Measurements from ENCODE around the gene PRKCZ.

The PRKCZ gene

DNA sequence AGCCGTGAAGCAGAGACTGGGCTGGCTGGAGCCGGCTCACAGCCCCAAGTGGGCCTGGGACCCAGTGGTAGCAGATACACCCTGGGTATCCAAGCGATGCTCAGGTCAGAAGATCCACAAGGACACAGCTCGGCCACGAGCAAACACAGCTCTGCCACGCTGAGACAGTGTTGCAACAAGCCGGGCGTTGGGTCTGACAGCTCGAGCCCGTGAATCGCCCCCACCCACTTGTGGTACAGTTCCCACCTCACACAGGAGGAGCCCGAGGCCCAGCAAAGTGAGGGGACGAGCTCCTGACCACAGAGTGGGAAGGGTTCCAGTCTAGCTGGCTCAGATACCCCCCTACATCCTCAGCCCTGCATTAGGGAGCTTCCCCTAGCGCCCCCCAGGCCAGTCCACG, 8.9 kb upstream of the PRKCZ start:
- Histone ChIP-seq H3K79me2 (ENCODE audit: control insufficient read depth, insufficient read depth, low read length) (no peaks in the 10 kb centered on the region), H3K9ac (ENCODE audit: low read length) (no peak overlapping the region), H2AK5ac (ENCODE audit: low read length) (no peak overlapping the region), H3K79me1 (ENCODE audit: low read length) (no peaks in the 10 kb centered on the region), H3K4me2 (ENCODE audit: low read length) (no peak overlapping the region), H3K23ac (ENCODE audit: low read length) (no peak overlapping the region), H3K18ac (ENCODE audit: low read length) (no peak overlapping the region), H3K27me3 (ENCODE audit: insufficient read depth, low read length, poor library complexity) (no peaks in the 10 kb centered on the region), H3K4me3 (ENCODE audit: low read length) (no peak overlapping the region), H2BK5ac (ENCODE audit: low read length) (no peak overlapping the region), H3K36me3 (ENCODE audit: control insufficient read depth, insufficient read depth, low read length) (no peaks in the 10 kb centered on the region), H2BK120ac (ENCODE audit: low read depth, low read length) (no peak overlapping the region), H4K5ac (ENCODE audit: low read length) (no peak overlapping the region), H3K56ac (ENCODE audit: low read length) (no peak overlapping the region), H4K8ac (ENCODE audit: low read depth, low read length) (no peak overlapping the region), H3K4ac (ENCODE audit: low read depth, low read length) (no peak overlapping the region), H3K27ac (ENCODE audit: low read depth, low read length) (no peak overlapping the region), H2BK15ac (replicated peaks; ENCODE audit: low read depth) (no peak overlapping the region), H3K4me1 (ENCODE audit: control insufficient read depth, low read depth, low read length) (no peaks in the 10 kb centered on the region)
- DNase-seq: no peak
- WGBS (ENCODE audit: extremely low coverage, insufficient coverage, low lambda C conversion rate): no CpG with 5 or more reads among the region's 15 CpGs

DNA sequence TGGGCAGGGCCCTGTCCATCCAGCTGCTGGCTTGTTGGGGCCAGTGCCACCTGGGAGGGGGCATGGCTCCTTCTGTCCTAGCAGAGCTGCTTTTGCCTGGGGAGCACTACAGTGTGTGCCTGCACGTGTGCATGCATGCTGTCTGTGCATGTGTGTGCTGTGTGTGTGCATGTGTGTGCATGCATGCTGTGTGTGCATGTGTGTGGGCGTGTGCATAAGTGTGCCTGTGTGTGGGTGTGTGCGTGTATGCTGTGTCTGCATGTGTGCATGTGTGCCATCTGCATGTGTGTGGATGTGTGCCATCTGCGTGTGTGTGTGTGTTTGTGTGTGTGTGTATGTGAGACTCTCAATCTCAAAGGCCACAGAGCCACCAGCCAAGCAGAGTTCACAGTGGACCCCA, 8.3 kb upstream of the PRKCZ start:
- Histone ChIP-seq H3K56ac (ENCODE audit: low read length) (no peak overlapping the region), H2BK15ac (replicated peaks; ENCODE audit: low read depth) (no peak overlapping the region), H3K18ac (ENCODE audit: low read length) (no peak overlapping the region), H2AK5ac (ENCODE audit: low read length) (no peak overlapping the region), H3K4ac (ENCODE audit: low read depth, low read length) (no peak overlapping the region), H3K36me3 (ENCODE audit: control insufficient read depth, insufficient read depth, low read length) (no peaks in the 10 kb centered on the region), H2BK5ac (ENCODE audit: low read length) (no peak overlapping the region), H3K79me2 (ENCODE audit: control insufficient read depth, insufficient read depth, low read length) (no peaks in the 10 kb centered on the region), H3K27ac (ENCODE audit: low read depth, low read length) (no peak overlapping the region), H4K8ac (ENCODE audit: low read depth, low read length) (no peak overlapping the region), H3K9ac (ENCODE audit: low read length) (no peak overlapping the region), H2BK120ac (ENCODE audit: low read depth, low read length) (no peak overlapping the region), H4K5ac (ENCODE audit: low read length) (no peak overlapping the region), H3K79me1 (ENCODE audit: low read length) (no peaks in the 10 kb centered on the region), H3K23ac (ENCODE audit: low read length) (no peak overlapping the region), H3K27me3 (ENCODE audit: insufficient read depth, low read length, poor library complexity) (no peaks in the 10 kb centered on the region), H3K4me2 (ENCODE audit: low read length) (no peak overlapping the region), H3K4me3 (ENCODE audit: low read length) (no peak overlapping the region), H3K4me1 (ENCODE audit: control insufficient read depth, low read depth, low read length) (no peaks in the 10 kb centered on the region)
- no CpG with 5 or more reads among the region's 4 CpGs for WGBS (ENCODE audit: extremely low coverage, insufficient coverage, low lambda C conversion rate)
- DNase-seq: no peak

DNA sequence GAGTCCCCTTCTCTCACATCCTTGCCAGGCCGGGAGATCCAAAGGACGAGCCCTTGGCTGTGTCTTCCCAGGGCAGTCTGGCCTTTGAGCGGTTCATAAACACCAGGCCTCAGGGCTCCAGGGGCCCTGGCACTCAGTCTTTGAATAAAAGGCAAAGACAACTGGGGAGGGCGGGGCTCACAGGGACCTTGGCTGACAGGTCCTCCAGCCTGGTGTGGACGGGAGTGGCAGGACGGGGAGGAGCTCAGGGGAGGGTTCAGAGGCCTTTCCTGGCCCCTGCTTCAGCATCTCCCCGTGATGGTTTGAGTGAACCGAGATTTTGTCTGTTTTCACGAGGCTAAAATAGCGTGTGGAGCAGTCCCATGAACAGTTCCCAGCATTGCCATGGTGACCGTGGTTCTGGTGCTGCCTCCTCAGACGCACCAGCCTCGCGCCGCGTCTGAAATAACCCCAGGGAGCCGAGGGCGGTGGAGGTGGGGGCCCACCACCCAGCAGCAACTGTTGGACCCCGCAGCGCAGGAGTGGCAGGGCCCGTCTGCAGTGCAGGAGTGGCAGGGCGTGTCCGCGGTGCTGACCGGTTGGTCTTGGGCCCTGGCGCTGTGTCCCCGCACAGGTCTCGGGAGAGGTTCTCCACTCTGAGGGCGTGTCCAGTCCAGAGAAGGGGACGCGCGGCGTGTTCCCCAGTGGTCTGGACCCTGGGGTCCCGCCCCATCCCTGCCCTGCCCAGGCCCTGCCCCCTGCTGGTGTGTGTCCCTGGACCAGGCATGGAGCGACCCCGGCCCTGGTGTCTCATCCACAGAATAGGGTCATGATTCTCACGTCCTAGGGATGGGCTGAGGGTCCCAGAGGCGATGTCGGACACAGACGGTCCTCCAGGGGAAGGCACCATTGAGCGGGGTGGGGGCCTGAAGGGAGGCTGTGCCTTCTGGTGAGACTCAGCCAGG, 7.1 kb upstream of the PRKCZ start:
- Histone ChIP-seq H2AK5ac (ENCODE audit: low read length) (no peak overlapping the region), H3K36me3 (ENCODE audit: control insufficient read depth, insufficient read depth, low read length) (no peaks in the 10 kb centered on the region), H3K23ac (ENCODE audit: low read length) (no peak overlapping the region), H4K5ac (ENCODE audit: low read length) (no peak overlapping the region), H3K4me3 (ENCODE audit: low read length) (no peak overlapping the region), H3K18ac (ENCODE audit: low read length) (no peak overlapping the region), H3K4ac (ENCODE audit: low read depth, low read length) (no peak overlapping the region), H3K79me1 (ENCODE audit: low read length) (no peaks in the 10 kb centered on the region), H3K27ac (ENCODE audit: low read depth, low read length) (no peak overlapping the region), H3K4me1 (ENCODE audit: control insufficient read depth, low read depth, low read length) (no peaks in the 10 kb centered on the region), H3K79me2 (ENCODE audit: control insufficient read depth, insufficient read depth, low read length) (no peaks in the 10 kb centered on the region), H3K27me3 (ENCODE audit: insufficient read depth, low read length, poor library complexity) (no peaks in the 10 kb centered on the region), H2BK5ac (ENCODE audit: low read length) (no peak overlapping the region), H3K4me2 (ENCODE audit: low read length) (no peak overlapping the region), H2BK15ac (replicated peaks; ENCODE audit: low read depth) (no peak overlapping the region), H3K9ac (ENCODE audit: low read length) (no peak overlapping the region), H3K56ac (ENCODE audit: low read length) (no peak overlapping the region), H4K8ac (ENCODE audit: low read depth, low read length) (no peak overlapping the region), H2BK120ac (ENCODE audit: low read depth, low read length) (no peak overlapping the region)
- no peak for DNase-seq
- no CpG with 5 or more reads among the region's 41 CpGs for WGBS (ENCODE audit: extremely low coverage, insufficient coverage, low lambda C conversion rate)

DNA sequence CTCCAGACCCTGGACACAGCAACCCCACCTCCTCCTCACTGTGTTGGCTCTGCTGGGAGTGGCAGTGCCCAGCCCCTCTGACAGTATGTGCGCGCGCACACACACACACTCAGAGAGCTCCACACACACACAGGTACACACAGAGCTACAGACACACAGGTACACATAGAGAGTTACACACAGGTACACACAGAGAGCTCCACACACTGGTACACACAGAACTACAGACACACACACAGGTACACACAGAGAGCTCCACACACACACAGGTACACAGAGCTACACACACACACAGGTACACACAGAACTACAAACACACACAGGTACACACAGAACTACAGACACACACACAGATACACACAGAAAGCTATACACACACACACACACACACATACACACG, 6.3 kb upstream of the PRKCZ start:
- Histone ChIP-seq H3K79me2 (ENCODE audit: control insufficient read depth, insufficient read depth, low read length) (no peaks in the 10 kb centered on the region), H2BK15ac (replicated peaks; ENCODE audit: low read depth) (no peak overlapping the region), H2AK5ac (ENCODE audit: low read length) (peak overlapping the region; percentile 30), H3K4me3 (ENCODE audit: low read length) (no peak overlapping the region), H3K4me1 (ENCODE audit: control insufficient read depth, low read depth, low read length) (no peaks in the 10 kb centered on the region), H3K23ac (ENCODE audit: low read length) (no peak overlapping the region), H3K36me3 (ENCODE audit: control insufficient read depth, insufficient read depth, low read length) (no peaks in the 10 kb centered on the region), H3K4me2 (ENCODE audit: low read length) (no peak overlapping the region), H3K27ac (ENCODE audit: low read depth, low read length) (no peak overlapping the region), H3K18ac (ENCODE audit: low read length) (no peak overlapping the region), H3K56ac (ENCODE audit: low read length) (no peak overlapping the region), H3K79me1 (ENCODE audit: low read length) (no peaks in the 10 kb centered on the region), H4K5ac (ENCODE audit: low read length) (no peak overlapping the region), H3K9ac (ENCODE audit: low read length) (no peak overlapping the region), H2BK120ac (ENCODE audit: low read depth, low read length) (no peak overlapping the region), H3K27me3 (ENCODE audit: insufficient read depth, low read length, poor library complexity) (no peaks in the 10 kb centered on the region), H3K4ac (ENCODE audit: low read depth, low read length) (no peak overlapping the region), H4K8ac (ENCODE audit: low read depth, low read length) (no peak overlapping the region), H2BK5ac (ENCODE audit: low read length) (no peak overlapping the region)
- WGBS (ENCODE audit: extremely low coverage, insufficient coverage, low lambda C conversion rate): no CpG with 5 or more reads among the region's 4 CpGs
- no peak for DNase-seq

DNA sequence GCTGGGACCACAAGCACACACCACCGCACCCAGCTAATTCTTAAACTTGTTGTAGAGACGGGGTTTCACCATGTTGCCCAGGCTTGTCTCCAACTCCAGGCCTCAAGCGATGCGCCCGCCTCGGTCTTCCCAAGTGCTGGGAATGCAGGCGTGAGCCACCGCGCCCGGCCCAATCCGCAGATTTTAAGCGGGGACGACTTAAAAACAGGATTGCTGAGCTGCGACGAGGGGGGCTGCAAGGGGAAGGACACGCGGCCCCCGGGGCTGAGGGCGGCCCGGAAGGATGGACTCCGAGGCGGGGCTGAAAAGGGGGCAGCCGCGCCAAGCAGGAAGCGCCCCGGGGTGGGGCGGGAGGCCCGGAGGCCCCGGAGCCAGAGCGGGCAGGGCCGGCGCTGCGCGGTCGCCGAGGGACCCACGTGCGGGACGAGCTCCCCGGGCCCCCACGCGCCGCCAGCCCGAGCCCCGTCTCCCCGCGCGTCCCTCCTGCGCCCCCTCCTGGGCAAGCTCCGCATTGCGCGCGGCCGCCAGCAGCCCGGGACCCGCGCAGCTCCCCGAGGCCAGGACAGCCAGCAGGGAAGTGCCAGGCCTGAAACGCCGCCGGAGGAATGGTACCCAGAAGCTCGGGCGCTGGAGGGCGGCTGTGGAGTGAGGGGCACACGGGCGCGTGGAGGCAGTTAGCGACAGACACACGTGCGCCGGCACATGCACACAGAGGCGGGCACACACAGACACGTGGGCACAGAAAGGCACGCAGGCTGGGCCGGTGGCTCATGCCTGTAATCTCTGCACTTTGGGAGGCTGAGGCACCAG, 5.5 kb upstream of the PRKCZ start:
- Histone ChIP-seq H2AK5ac (ENCODE audit: low read length) (no peak overlapping the region), H3K56ac (ENCODE audit: low read length) (peak overlapping the region; percentile 80), H2BK120ac (ENCODE audit: low read depth, low read length) (no peak overlapping the region), H3K23ac (ENCODE audit: low read length) (no peak overlapping the region), H3K4me1 (ENCODE audit: control insufficient read depth, low read depth, low read length) (no peaks in the 10 kb centered on the region), H3K4ac (ENCODE audit: low read depth, low read length) (peak overlapping the region; percentile 43), H3K27ac (ENCODE audit: low read depth, low read length) (no peak overlapping the region), H2BK15ac (replicated peaks; ENCODE audit: low read depth) (no peak overlapping the region), H3K36me3 (ENCODE audit: control insufficient read depth, insufficient read depth, low read length) (no peaks in the 10 kb centered on the region), H3K4me3 (ENCODE audit: low read length) (no peak overlapping the region), H3K4me2 (ENCODE audit: low read length) (no peak overlapping the region), H3K79me1 (ENCODE audit: low read length) (no peaks in the 10 kb centered on the region), H4K5ac (ENCODE audit: low read length) (no peak overlapping the region), H4K8ac (ENCODE audit: low read depth, low read length) (no peak overlapping the region), H3K27me3 (ENCODE audit: insufficient read depth, low read length, poor library complexity) (no peaks in the 10 kb centered on the region), H3K9ac (ENCODE audit: low read length) (peak overlapping the region; percentile 53), H3K79me2 (ENCODE audit: control insufficient read depth, insufficient read depth, low read length) (no peaks in the 10 kb centered on the region), H3K18ac (ENCODE audit: low read length) (no peak overlapping the region), H2BK5ac (ENCODE audit: low read length) (no peak overlapping the region)
- no CpG with 5 or more reads among the region's 75 CpGs for WGBS (ENCODE audit: extremely low coverage, insufficient coverage, low lambda C conversion rate)
- peak; percentile 52 for DNase-seq
